Loucy (cell line): ENCODE measurements around the gene CNTN5.

Source experiments
- EZH2phosphoT487 ChIP-seq: fragments of 200-600 bp; IDR thresholded peaks from 2 replicates; pipeline ENCODE4 v1.6.1; 2018; ENCODE audit warnings: antibody characterized with exemption, mild to moderate bottlenecking, moderate library complexity, borderline replicate concordance
- TF ChIP-seq, protein P1 (sequence below): fragments of 200-600 bp; sonication (generic); conservative IDR thresholded peaks from 2 replicates; pipeline ENCODE4 v1.5.1; 2014; ENCODE audit warnings: mild to moderate bottlenecking, antibody characterized with exemption, low read length

DNA sequence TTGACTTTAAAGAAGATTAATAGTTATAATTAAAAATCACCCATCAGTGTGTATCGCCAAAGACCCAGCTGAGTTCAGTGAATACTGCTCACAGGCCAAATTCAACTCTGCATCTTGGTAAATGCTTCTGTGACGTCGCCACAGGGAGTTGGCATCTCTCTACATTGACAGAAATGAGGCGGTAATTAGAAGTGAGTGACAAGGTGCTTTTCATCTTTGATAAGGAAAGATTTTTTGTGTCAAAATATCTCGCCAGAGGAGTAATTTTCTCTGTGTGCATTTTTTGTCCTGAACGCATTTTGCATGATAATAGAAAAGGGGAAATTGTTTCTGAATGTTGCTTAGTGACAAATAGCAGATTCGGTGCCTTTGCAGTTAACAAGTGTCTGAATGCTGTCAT lies 345.8 kb downstream of the CNTN5 start:
- TF ChIP-seq, protein P1, sequence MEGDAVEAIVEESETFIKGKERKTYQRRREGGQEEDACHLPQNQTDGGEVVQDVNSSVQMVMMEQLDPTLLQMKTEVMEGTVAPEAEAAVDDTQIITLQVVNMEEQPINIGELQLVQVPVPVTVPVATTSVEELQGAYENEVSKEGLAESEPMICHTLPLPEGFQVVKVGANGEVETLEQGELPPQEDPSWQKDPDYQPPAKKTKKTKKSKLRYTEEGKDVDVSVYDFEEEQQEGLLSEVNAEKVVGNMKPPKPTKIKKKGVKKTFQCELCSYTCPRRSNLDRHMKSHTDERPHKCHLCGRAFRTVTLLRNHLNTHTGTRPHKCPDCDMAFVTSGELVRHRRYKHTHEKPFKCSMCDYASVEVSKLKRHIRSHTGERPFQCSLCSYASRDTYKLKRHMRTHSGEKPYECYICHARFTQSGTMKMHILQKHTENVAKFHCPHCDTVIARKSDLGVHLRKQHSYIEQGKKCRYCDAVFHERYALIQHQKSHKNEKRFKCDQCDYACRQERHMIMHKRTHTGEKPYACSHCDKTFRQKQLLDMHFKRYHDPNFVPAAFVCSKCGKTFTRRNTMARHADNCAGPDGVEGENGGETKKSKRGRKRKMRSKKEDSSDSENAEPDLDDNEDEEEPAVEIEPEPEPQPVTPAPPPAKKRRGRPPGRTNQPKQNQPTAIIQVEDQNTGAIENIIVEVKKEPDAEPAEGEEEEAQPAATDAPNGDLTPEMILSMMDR = no peak
- no peak for TF ChIP-seq EZH2phosphoT487
